ENCODE data around the gene WWTR1. TPM values are rescaled to one million over a fixed set of nuclear protein-coding genes. Genes with fewer than 3 reads are reported as not detected.

Gene WWTR1
- total RNA-seq, 2 experiments from 2014 or later, result 0.22 to 0.30 TPM

- ChIA-PET CTCF (interaction anchor here (0.7 kb wide), 1 partner anchor 23 kb away, joined by 3 read pairs; no protein-coding TSS in a partner anchor), POLR2A (no interaction called here)
- Mint-ChIP-seq H3K36me3 (ENCODE audit: low read depth) (no peaks in the 10 kb centered on the region), H3K9me3 (no peaks in the 10 kb centered on the region), H3K27ac (no peak overlapping the region), H3K4me3 (no peak overlapping the region), H3K4me1 (ENCODE audit: low read depth) (no peaks in the 10 kb centered on the region), H3K27me3 (peaks cover 30% of the 10 kb centered on the region)
- DNase-seq (no peak), ATAC-seq (ENCODE audit: poor library complexity) (no peak)
- Histone ChIP-seq H3K9me3 (ENCODE audit: control insufficient read depth in 1 of 2, insufficient read depth in 1 of 2, low read length in 2 of 2) (no peaks in the 10 kb centered on the region), H3K27ac (ENCODE audit: low read depth in 1 of 2, low read length in 2 of 2) (no peak overlapping the region), H3K27me3 (ENCODE audit: control insufficient read depth in 1 of 2, insufficient read depth in 2 of 2, low read length in 2 of 2) (peaks cover 4 to 8% of the 10 kb centered on the region in 2 experiments), H3K4me3 (ENCODE audit: low read length) (no peak overlapping the region), H3K36me3 (ENCODE audit: insufficient read depth, low read length) (no peaks in the 10 kb centered on the region), H3K4me1 (ENCODE audit: insufficient read depth, low read length) (no peaks in the 10 kb centered on the region)
- intact Hi-C loops (cut with DNase I, micrococcal nuclease), result no loop called here
- TF ChIP-seq CTCF (IDR thresholded peaks at IDR 0.05), result no peak
These were observed 160.9 kb downstream of the WWTR1 start for GRCh38 chr3:149496891-149497290.

GRCh38 chr3:149495581-149496125, 162.2 kb downstream of the WWTR1 start:
- intact Hi-C loops (cut with DNase I, micrococcal nuclease), result no loop called here
- Histone ChIP-seq H3K27ac (ENCODE audit: low read depth in 1 of 2, low read length in 2 of 2) (no peak overlapping the region), H3K4me3 (ENCODE audit: low read length) (no peak overlapping the region), H3K36me3 (ENCODE audit: insufficient read depth, low read length) (no peaks in the 10 kb centered on the region), H3K4me1 (ENCODE audit: insufficient read depth, low read length) (no peaks in the 10 kb centered on the region), H3K27me3 (ENCODE audit: control insufficient read depth in 1 of 2, insufficient read depth in 2 of 2, low read length in 2 of 2) (peaks cover 4 to 7% of the 10 kb centered on the region in 2 experiments), H3K9me3 (ENCODE audit: control insufficient read depth in 1 of 2, insufficient read depth in 1 of 2, low read length in 2 of 2) (no peaks in the 10 kb centered on the region)
- H3K36me3 Mint-ChIP-seq (ENCODE audit: low read depth), result no peaks in the 10 kb centered on the region
- DNase-seq (no peak), ATAC-seq (ENCODE audit: poor library complexity) (no peak)
- H3K4me3 Mint-ChIP-seq, result no peak overlapping the region
- no peaks in the 10 kb centered on the region for H3K4me1 Mint-ChIP-seq (ENCODE audit: low read depth)
- no peak for TF ChIP-seq CTCF (IDR thresholded peaks at IDR 0.05)
- no peaks in the 10 kb centered on the region for H3K9me3 Mint-ChIP-seq
- ChIA-PET CTCF (no interaction called here), POLR2A (no interaction called here)
- H3K27ac Mint-ChIP-seq, result no peak overlapping the region
- peaks cover 31% of the 10 kb centered on the region for H3K27me3 Mint-ChIP-seq

DNA sequence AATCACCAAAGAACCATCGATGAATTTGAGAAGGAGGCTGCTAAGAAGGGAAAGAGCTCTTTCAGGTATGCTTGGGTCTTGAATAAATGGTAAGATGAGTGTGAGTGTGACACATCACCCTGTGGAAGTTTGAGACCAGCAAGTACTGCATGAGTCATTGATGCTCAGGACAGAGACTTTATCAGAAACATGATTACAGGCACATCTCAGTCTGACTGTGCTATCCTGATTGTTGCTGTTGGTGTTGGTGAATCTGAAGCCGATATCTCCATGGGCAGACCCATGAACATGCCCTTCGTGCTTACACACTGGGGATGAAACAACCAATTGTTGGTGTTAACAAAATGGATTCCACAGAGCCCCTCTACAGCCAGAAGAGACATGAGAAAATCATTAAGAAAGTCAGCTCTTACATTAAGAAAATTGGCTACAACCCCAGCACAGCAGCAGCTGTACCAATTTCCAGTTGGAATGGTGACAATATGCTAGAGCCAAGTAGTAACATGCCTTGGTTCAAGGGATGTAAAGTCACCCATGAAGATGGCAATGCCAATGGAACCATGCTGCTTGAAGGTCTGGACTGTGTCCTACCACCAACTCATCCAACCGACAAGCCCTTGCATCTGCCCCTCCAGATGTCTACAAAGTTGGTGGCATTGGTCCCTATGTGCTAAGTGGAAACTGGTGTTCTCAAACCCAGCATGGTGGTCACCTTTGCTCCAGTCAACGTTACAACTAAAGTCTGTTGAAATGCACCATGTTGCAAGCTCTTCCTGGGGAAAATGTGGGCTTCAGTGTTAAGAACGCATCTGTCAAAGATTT, 162.9 kb downstream of the WWTR1 start:
- no peak overlapping the region for H3K4me3 ChIP-seq (ENCODE audit: low read length)
- no peaks in the 10 kb centered on the region for H3K4me1 ChIP-seq (ENCODE audit: insufficient read depth, low read length)
- no peaks in the 10 kb centered on the region for H3K36me3 ChIP-seq (ENCODE audit: insufficient read depth, low read length)
- intact Hi-C loops (cut with DNase I, micrococcal nuclease), result no loop called here
- H3K27me3 ChIP-seq (ENCODE audit: control insufficient read depth in 1 of 2, insufficient read depth in 2 of 2, low read length in 2 of 2), result peaks cover 4 to 5% of the 10 kb centered on the region in 2 experiments
- ATAC-seq (ENCODE audit: poor library complexity), result no peak
- Mint-ChIP-seq H3K4me1 (ENCODE audit: low read depth) (no peaks in the 10 kb centered on the region), H3K36me3 (ENCODE audit: low read depth) (no peaks in the 10 kb centered on the region), H3K9me3 (no peaks in the 10 kb centered on the region), H3K4me3 (no peak overlapping the region), H3K27me3 (peaks cover 36% of the 10 kb centered on the region), H3K27ac (no peak overlapping the region)
- no peaks in the 10 kb centered on the region for H3K9me3 ChIP-seq (ENCODE audit: control insufficient read depth in 1 of 2, insufficient read depth in 1 of 2, low read length in 2 of 2)
- TF ChIP-seq CTCF (IDR thresholded peaks at IDR 0.05), result no peak
- DNase-seq, result peak in 2 of 14 experiments; percentile 17 to 23
- POLR2A ChIA-PET, result no interaction called here
- CTCF ChIA-PET, result no interaction called here
- no peak overlapping the region for H3K27ac ChIP-seq (ENCODE audit: low read depth in 1 of 2, low read length in 2 of 2)

All from CD4-positive, alpha-beta T cell (primary cell).